Measurements from ENCODE around the gene TBCD. TPM values are rescaled to one million over a fixed set of nuclear protein-coding genes. Genes with fewer than 3 reads are reported as not detected.
A peak's percentile ranks its signal among the peaks of the same experiment; 100 is the strongest.

TBCD gene
- total RNA-seq, 1 experiment from 2014 or later, result 129 TPM

GRCh38 chr17:82930924-82931698 lies 179.2 kb downstream of the TBCD start:
- Mint-ChIP-seq H3K36me3 (ENCODE audit: insufficient read depth in 1 of 3, low read depth in 3 of 3) (peaks cover 42 to 78% (median 78%) of the 10 kb centered on the region in 3 experiments; a peak in 6 of 7 replicates), H3K27me3 (ENCODE audit: low read depth) (no peaks in the 10 kb centered on the region), H3K9me3 (no peaks in the 10 kb centered on the region), H3K4me3 (no peak overlapping the region), H3K4me1 (peaks cover 0 to 3% of the 10 kb centered on the region in 2 experiments; a peak in 1 of 4 replicates), H3K27ac (peak overlapping the region in 2 of 3 experiments; percentile 3 to 68; a peak in 3 of 7 replicates)
- Histone ChIP-seq H3T11ph (ENCODE audit: low read length) (no peak overlapping the region), H3K23me2 (ENCODE audit: insufficient read length, low read depth, low read length, poor library complexity, severe bottlenecking) (no peaks in the 10 kb centered on the region), H2AK5ac (ENCODE audit: insufficient read length, low read length) (no peak overlapping the region), H2BK15ac (ENCODE audit: low read depth, low read length) (no peak overlapping the region), H3K4me2 (ENCODE audit: insufficient read depth, insufficient read length, low read length) (no peak overlapping the region), H3K9ac (ENCODE audit: extremely low read depth, insufficient read length, low read length) (no peak overlapping the region), H3K27me3 (ENCODE audit: insufficient read depth, low read length) (no peaks in the 10 kb centered on the region), H2BK5ac (ENCODE audit: insufficient read length, low read length) (no peak overlapping the region), H4K5ac (ENCODE audit: insufficient read length, low read depth, low read length) (no peak overlapping the region), H3K27ac (ENCODE audit: insufficient read length, low read depth, low read length) (no peak overlapping the region), H3K79me1 (ENCODE audit: insufficient read depth, low read depth, low read length, poor library complexity, severe bottlenecking) (no peaks in the 10 kb centered on the region), H3K14ac (ENCODE audit: insufficient read depth, low read length) (no peak overlapping the region), H3K4me1 (ENCODE audit: insufficient read depth, low read length) (no peaks in the 10 kb centered on the region), H3K23ac (ENCODE audit: insufficient read length, low read depth, low read length) (no peak overlapping the region), H2BK120ac (ENCODE audit: low read depth, low read length, poor library complexity, severe bottlenecking) (no peak overlapping the region), H2AFZ (ENCODE audit: low read length) (no peak overlapping the region), H2BK12ac (ENCODE audit: insufficient read length, low read depth, low read length) (no peak overlapping the region), H3K9me3 (ENCODE audit: control insufficient read depth, low read depth, low read length) (no peaks in the 10 kb centered on the region), H3K4ac (ENCODE audit: low read depth, low read length) (no peak overlapping the region), H4K20me1 (ENCODE audit: control insufficient read depth, insufficient read depth, insufficient read length) (no peaks in the 10 kb centered on the region), H3K56ac (ENCODE audit: insufficient read length, low read depth, low read length) (no peak overlapping the region), H4K8ac (replicated peaks; ENCODE audit: insufficient read length, low read depth, low read length) (no peak overlapping the region), H3K18ac (ENCODE audit: insufficient read length, low read depth, low read length) (no peak overlapping the region), H2BK20ac (ENCODE audit: low read depth, low read length, poor library complexity, severe bottlenecking) (no peak overlapping the region), H3K79me2 (ENCODE audit: insufficient read depth, low read length) (no peaks in the 10 kb centered on the region), H4K91ac (ENCODE audit: insufficient read length, low read depth, low read length) (no peak overlapping the region)
- no CpG with 5 or more reads among the region's 39 CpGs for WGBS (ENCODE audit: extremely low coverage, insufficient read length, low lambda C conversion rate)
- no peak for DNase-seq
- no peak for TF ChIP-seq CTCF (conservative IDR thresholded peaks at IDR 0.05)
